ENCODE data around the gene AHNAK2. TPM values are rescaled to one million over a fixed set of nuclear protein-coding genes. Genes with fewer than 3 reads are reported as not detected.

The AHNAK2 gene
- total RNA-seq, 1 donor from 2014 or later = 2.5 TPM

GRCh38 chr14:104977008-104977680 lies 1.0 kb downstream of the AHNAK2 start:
- DNase-seq (ENCODE audit: missing footprints) (peak; percentile 67), ATAC-seq (no peak)
- intact Hi-C loops (cut with DNase I) = loop anchor here (10.0 kb wide), 1 partner anchor 208 kb away; the partner anchor contains the start of gene NUDT14

- peak; percentile 74 for ATAC-seq
- intact Hi-C loops (cut with DNase I) = loop anchor here (1.0 to 10.0 kb wide), 2 partner anchors 69 to 208 kb away; partner anchors contain the start of gene NUDT14
Measured at GRCh38 chr14:104976198-104977007, 1.8 kb downstream of the AHNAK2 start.

GRCh38 chr14:104975481-104976197 lies 2.5 kb downstream of the AHNAK2 start:
- intact Hi-C loops (cut with DNase I) = loop anchor here (1.0 to 10.0 kb wide), 3 partner anchors 70 to 209 kb away; partner anchors contain the start of gene NUDT14
- ATAC-seq (no peak), DNase-seq (ENCODE audit: missing footprints) (peak; percentile 43)

More at GRCh38 chr14:104976198-104977007, 1.8 kb downstream of the AHNAK2 start:
- DNase-seq (ENCODE audit: missing footprints) = peak; percentile 93

GRCh38 chr14:104974665-104975390 lies 3.3 kb downstream of the AHNAK2 start:
- ATAC-seq (no peak), DNase-seq (ENCODE audit: missing footprints) (peak; percentile 46)
- intact Hi-C loops (cut with DNase I) = loop anchor here (2.0 to 10.0 kb wide), 2 partner anchors 112 to 210 kb away; partner anchors contain the start of gene NUDT14

- intact Hi-C loops (cut with DNase I) = loop anchor here (2.0 to 10.0 kb wide), 2 partner anchors 113 to 211 kb away; partner anchors contain the start of gene NUDT14
- ATAC-seq (no peak), DNase-seq (ENCODE audit: missing footprints) (peak; percentile 55)
Measured at GRCh38 chr14:104974146-104974541, 4.0 kb downstream of the AHNAK2 start.

GRCh38 chr14:104973385-104974145 lies 4.6 kb downstream of the AHNAK2 start:
- peak; percentile 76 for DNase-seq (ENCODE audit: missing footprints)
- intact Hi-C loops (cut with DNase I) = loop anchor here (2.0 to 10.0 kb wide), 2 partner anchors 113 to 211 kb away; partner anchors contain the start of gene NUDT14
- ATAC-seq = no peak

GRCh38 chr14:104973135-104973384 lies 5.1 kb downstream of the AHNAK2 start:
- intact Hi-C loops (cut with DNase I) = loop anchor here (10.0 kb wide), 1 partner anchor 212 kb away; the partner anchor contains the start of gene NUDT14
- DNase-seq (ENCODE audit: missing footprints) (no peak), ATAC-seq (peak; percentile 33)

- intact Hi-C loops (cut with DNase I) = loop anchor here (10.0 kb wide), 1 partner anchor 212 kb away; the partner anchor contains the start of gene NUDT14
- DNase-seq (ENCODE audit: missing footprints) = peak; percentile 65
- no peak for ATAC-seq
Measured at GRCh38 chr14:104972301-104973134, 5.7 kb downstream of the AHNAK2 start.

GRCh38 chr14:104971447-104972240 lies 6.5 kb downstream of the AHNAK2 start:
- DNase-seq (ENCODE audit: missing footprints) (peak; percentile 45), ATAC-seq (no peak)
- intact Hi-C loops (cut with DNase I) = loop anchor here (10.0 kb wide), 1 partner anchor 213 kb away; the partner anchor contains the start of gene NUDT14

- DNase-seq (ENCODE audit: missing footprints) (peak; percentile 77), ATAC-seq (peak; percentile 4)
- intact Hi-C loops (cut with DNase I) = loop anchor here (10.0 kb wide), 1 partner anchor 214 kb away; the partner anchor contains the start of gene NUDT14
Measured at GRCh38 chr14:104970231-104971068, 7.7 kb downstream of the AHNAK2 start.

- intact Hi-C loops (cut with DNase I) = loop anchor here (10.0 kb wide), 1 partner anchor 215 kb away; the partner anchor contains the start of gene NUDT14
- DNase-seq (ENCODE audit: missing footprints) = peak; percentile 54
- ATAC-seq = no peak
Measured at GRCh38 chr14:104969741-104970230, 8.4 kb downstream of the AHNAK2 start.

GRCh38 chr14:104968541-104969401 lies 9.4 kb downstream of the AHNAK2 start:
- peak; percentile 61 for DNase-seq (ENCODE audit: missing footprints)
- intact Hi-C loops (cut with DNase I) = no loop called here
- no peak for ATAC-seq

GRCh38 chr14:104968153-104968527 lies 10.0 kb downstream of the AHNAK2 start:
- ATAC-seq (peak; percentile 69), DNase-seq (ENCODE audit: missing footprints) (peak; percentile 90)
- intact Hi-C loops (cut with DNase I) = no loop called here

All from Right ventricle myocardium inferior (tissue), 1 donor.